Islet of Langerhans (tissue), 1 donor: ENCODE data around the gene TMEM207.

Source experiments
- FAIRE-seq: peaks from one replicate; lab custom pipeline; 2011; peaks lifted over from hg19 to GRCh38; lab: Jason Lieb, UNC

The TMEM207 gene

DNA sequence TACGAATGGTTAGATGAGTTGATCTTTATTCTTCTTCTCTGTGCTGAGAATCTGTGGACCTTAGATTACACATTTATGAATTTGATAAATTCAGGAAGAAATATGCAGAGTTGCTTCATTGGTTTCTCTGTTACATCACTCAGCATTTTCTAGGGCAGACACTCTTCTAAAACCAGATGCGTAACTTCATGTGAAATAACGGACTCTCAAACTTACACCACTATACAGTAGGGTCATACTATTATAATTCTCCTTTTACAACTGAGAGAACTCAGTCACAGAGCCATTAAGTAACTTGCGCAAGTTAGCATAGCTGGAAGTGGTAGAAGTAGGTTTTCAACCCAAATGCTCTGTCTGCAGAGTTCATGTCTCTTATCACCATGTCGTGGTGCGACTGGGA lies 5.7 kb downstream of the TMEM207 start:
- no peak for FAIRE-seq

GRCh38 chr3:190443257-190443656 lies 6.4 kb downstream of the TMEM207 start:
- FAIRE-seq, result no peak

DNA sequence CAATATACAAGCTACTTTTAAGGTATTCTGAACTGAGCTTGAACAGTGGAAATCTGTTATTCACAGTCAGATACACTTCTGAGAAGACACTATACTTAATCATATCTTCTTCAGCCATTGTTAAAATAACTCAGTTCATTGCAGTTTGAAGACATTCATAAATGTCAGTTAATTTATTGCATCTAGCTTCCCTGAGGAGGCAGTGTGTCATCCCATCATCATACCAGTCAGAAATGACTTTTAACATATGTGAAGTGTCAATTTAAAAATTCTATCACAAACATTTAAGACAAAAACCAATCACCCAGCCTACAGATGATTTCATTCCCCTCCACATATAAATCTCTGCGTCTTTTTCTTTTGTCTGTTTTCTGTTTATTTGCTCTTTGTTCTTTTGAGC lies 7.5 kb downstream of the TMEM207 start:
- no peak for FAIRE-seq

- no peak for FAIRE-seq
Measured at GRCh38 chr3:190436331-190436730, 13.4 kb downstream of the TMEM207 start.

DNA sequence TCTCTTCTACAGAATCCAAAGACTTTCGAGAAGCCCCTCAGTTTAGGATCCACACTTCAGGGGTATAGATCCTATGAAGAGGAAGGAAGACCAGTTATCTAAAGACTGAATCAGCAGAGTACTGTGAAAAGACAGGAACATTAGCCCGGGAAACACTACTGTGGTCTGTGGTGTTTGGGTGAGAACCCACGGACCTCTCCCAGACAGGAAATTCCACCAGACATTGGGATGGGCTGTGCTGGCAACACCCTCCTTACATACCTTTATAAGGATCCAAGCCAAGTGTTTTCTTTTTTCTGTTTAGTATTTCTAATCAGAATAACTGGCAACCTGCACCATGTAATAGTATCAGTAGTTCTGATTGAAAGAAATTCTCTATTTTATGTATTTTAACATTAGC lies 14.1 kb downstream of the TMEM207 start:
- no peak for FAIRE-seq

GRCh38 chr3:190433626-190434025 lies 16.1 kb downstream of the TMEM207 start:
- FAIRE-seq, result no peak

GRCh38 chr3:190432216-190432615 lies 17.5 kb downstream of the TMEM207 start:
- FAIRE-seq, result no peak

- no peak for FAIRE-seq
Measured at GRCh38 chr3:190430906-190431305, 18.8 kb downstream of the TMEM207 start.

DNA sequence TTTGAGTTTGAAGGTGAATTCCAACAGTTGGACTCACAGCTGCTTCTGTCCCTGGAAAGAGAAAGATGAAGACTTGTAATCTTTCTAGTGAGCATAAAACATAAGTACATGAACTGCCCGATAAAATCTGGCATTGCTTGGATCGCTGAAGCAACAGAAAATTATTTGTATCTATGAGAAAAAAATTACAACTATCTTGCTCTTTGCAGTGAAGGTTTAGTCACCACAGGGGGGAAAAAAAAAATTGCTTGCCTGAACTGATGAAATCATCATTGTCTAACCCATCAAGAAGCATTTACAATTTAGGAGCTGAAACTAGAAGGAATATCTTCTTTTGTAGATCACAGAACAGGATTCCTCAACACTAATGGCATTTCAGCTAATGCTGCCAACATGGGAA lies 20.0 kb downstream of the TMEM207 start:
- FAIRE-seq, result no peak

GRCh38 chr3:190426806-190427507 lies 22.7 kb downstream of the TMEM207 start:
- no peak for FAIRE-seq

DNA sequence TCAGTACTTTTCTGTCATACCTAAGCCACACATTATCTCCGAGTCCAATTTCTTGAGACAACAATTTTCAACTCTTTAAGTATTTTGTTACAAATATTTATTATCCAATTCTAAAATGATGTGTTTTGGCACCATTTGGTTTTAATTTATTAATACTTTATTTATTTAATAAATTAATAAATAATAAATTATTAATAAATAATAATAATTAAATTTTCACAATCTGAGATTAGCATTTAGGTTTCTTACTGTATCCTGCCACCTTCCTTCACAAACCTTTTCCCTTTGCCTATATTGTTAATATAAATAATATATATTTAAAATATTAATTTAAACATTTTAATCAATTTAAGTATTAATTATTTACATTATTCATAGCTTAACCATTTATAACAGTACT lies 23.9 kb downstream of the TMEM207 start:
- FAIRE-seq, result no peak

DNA sequence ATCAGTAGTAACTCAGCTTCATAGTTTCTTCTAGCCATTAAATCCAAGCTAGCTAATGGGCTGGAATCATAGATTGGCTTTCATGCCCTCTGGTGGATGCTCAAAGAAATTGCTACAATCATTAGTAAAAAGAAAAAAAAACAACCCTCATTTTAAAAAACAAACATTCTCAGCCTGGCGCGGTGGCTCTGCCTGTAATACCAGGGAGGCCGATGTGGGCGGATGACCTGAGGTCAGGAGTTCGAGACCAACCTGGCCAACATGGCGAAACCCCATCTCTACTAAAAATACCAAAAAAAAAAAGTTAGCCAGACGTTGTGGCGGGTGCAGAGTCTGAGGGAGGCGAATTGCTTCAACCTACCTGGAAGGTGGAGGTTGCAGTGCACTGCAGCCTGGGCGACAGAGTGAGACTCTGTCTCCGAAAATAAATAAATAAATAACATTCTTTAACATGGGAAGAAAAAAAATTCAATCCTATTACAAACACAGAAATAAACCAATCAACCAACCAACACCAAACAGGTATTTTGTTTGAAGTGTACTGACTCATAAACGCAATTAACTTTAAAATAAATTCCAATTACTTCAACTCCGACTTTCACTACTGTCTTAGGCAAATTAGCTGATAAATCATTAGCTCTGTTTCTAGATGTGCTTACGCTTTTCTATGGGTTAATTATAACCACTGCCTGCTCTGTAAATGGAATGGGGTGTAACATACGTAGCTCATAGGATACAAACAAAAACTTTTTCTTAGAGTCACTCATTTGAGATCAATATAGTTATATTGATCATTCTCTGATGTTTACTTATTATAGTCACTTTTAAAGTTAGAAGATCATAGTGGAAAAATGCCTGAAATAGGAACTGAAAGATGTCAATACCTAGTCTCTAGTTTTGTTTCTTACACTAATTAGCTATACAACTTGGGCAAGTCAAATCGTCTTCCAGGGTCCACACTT lies 24.9 kb downstream of the TMEM207 start:
- FAIRE-seq, result peak; percentile 98

- peak; percentile 27 for FAIRE-seq
Measured at GRCh38 chr3:190424108-190424477, 25.6 kb downstream of the TMEM207 start.

GRCh38 chr3:190414297-190414696 lies 35.4 kb downstream of the TMEM207 start:
- FAIRE-seq, result no peak

- no peak for FAIRE-seq
Measured at GRCh38 chr3:190404715-190405114, 45.0 kb downstream of the TMEM207 start.

DNA sequence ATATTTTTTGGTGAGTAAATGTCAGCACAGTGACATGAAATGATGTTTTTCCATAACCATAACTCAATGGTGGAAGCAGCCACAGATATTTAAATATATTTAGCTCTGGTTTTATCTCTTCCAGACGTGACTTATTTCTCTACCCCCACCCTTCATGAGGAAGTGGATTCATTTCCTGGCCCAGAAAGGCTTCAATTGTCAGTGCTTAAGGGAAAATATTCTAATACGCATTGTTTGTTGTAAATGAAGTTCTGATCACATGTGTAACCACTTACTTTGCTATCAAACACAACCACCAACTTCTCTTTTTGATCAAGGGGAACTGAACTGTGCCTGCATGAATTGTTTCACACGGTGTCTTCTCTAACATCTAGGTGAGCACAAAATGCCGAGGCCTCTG lies 47.7 kb downstream of the TMEM207 start:
- no peak for FAIRE-seq

- no peak for FAIRE-seq
Measured at GRCh38 chr3:190399677-190400076, 50.0 kb downstream of the TMEM207 start.

- no peak for FAIRE-seq
Measured at GRCh38 chr3:190397889-190398288, 51.8 kb downstream of the TMEM207 start.

DNA sequence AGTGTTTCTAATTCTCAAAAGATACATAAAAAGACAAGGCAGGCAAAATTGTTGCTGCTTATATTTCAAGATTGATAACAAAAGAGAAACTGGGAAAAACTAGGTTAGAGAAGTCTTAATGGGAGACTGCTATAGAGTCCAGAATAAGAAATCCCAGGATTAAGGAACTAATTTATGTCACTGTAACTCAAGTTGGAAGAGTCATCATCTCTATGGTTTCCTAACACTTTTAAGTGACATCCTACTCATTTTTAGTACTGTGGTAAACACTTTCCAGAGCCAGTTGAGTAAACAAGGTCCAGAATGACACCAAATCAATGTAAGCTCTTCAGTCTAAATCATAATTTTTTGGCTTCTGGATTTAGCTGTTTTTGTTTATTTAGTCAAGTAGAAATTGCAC lies 53.7 kb downstream of the TMEM207 start:
- FAIRE-seq, result peak; percentile 13

DNA sequence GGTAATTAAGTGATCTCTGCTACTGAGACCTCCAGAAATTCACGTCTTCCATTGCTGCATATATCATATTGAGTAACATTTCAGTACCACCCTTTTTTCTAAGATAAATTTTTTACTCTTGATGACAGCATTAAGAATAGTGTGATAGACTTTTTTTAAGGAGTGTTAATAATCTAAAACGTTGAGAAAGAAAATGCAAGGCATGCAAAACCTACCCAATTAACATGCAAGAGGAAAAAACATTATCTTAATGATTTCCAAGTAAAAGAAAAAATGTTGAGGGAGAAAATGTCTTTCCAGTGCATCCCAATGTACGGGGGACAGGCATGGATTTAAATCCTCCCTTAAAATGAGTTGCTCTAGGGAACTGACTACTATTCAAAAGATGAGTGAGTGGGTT lies 61.0 kb downstream of the TMEM207 start:
- FAIRE-seq, result no peak

DNA sequence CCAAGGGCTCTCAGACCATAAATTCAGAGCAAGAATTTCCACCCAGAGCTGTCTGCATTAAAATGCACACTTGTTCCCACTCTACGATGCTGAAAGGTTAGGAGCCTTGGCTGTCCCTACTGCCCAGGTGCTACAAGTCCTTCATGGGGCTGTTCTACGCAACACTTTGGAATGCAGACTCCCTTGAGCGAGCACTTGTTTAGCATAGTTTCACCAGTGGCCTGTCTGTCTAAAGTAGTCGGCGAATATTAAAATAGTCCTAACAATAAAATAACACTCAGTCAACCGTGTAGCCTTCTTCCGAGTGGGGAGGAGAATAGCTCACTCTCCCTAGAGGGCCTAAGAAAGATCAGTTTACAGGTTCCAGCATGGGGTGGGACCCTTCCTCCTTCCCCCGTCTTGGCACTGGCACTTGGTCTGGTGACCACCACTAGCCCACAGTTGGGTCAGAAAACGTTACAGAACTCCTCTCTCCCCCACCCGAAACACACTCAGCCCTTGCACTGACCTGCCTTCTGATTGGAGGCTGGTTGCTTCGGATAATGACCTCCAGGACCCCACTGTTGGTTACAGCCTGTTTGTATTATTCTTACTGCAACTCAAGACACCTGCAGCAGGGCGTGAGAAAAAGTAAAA lies 62.0 kb downstream of the TMEM207 start, which contains the start of gene CLDN16:
CLDN16 (plus strand) TSS at position 586 of the 636 bp plus-strand sequence. CDS start 167 bp downstream, outside the sequence.
- FAIRE-seq, result no peak

GRCh38 chr3:190385731-190386688 lies 63.7 kb downstream of the TMEM207 start:
- FAIRE-seq, result no peak
